ENCODE measurements around the gene PARVA.
"Not testable (repeated sequence)": the region's sequence is repeated elsewhere in the genome, so short reads cannot be mapped to it uniquely, and the experiment has no call there.

Gene PARVA

GRCh38 chr11:12508151-12508751 is 130.9 kb downstream of the PARVA start:
- no peak for DNase-seq

GRCh38 chr11:12509371-12509770 is 132.0 kb downstream of the PARVA start:
- DNase-seq, result no peak

DNA sequence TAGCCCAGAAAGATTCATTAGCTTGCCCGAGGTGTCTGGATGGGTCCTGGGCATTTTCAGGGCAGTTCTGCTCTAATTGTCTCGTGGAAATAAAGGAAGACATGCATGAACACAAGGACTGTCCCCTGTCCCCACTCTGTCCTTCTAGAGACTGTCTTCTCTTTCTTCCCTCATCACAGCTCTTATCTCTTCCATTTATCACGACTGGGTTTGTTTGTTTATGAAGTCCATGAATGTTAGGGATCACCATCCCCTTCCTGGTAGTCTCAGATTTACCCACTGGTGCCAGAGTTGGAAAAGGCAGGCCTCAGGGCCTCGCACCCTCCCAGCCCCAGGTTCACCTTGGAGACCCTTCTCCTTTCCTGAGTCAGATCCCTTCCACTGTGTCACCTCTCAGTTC is 134.8 kb downstream of the PARVA start:
- DNase-seq, result no peak

DNA sequence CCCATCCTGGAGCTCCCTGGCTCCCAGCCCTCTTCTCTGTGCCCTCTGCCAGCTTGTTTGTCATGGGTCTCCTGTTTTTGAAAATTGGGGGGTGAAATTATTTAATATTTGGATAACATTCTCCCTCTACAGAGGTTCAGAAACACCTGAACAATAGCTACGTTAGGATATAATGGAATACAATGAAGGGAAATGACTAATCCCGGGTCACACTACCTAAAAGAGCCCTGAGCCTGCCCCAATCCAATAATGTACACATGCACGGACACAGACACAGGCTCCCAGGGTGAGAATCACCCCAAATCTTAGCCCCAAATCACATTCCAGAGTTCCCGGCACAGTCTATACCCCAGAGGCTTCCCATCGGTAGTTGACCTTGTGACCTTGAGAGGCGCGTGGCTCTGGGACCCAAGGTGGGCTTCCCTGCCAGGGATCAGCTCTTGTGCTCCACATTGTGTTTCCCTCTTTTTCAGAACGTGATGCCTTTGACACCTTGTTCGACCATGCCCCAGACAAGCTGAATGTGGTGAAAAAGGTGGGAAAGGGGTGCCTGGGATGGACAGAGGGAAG is 135.5 kb downstream of the PARVA start:
- no peak for DNase-seq

GRCh38 chr11:12516387-12517105 is 139.2 kb downstream of the PARVA start:
- no peak for DNase-seq

- no peak for DNase-seq
These were observed 139.9 kb downstream of the PARVA start for GRCh38 chr11:12517306-12517705.

- no peak for DNase-seq
These were observed 140.4 kb downstream of the PARVA start for GRCh38 chr11:12517741-12518140.

- no peak for DNase-seq
These were observed 141.4 kb downstream of the PARVA start for GRCh38 chr11:12518606-12519385.

GRCh38 chr11:12520054-12520453 is 142.7 kb downstream of the PARVA start:
- DNase-seq, result no peak

DNA sequence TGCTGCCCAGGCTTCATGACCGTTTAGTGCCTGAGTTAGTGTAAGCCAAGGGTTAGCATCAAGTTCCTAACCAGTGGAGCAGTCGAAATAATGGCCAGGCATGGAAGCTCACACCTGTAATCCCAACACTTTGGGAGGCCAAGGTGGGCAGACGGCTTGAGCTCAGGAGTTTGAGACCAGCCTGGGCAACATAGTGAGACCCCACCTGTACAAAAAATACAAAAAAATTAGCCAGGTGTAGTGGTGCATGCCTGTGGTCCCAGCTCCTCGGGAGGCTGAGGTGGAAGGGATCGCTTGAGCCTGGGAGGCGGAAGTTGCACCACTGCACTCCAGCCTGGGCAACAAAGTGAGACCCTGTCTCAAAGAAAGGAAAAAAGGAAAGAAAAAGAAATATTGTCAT is 143.2 kb downstream of the PARVA start:
- DNase-seq, result not testable (repeated sequence)

GRCh38 chr11:12523180-12523924 is 146.0 kb downstream of the PARVA start:
- no peak for DNase-seq

DNA sequence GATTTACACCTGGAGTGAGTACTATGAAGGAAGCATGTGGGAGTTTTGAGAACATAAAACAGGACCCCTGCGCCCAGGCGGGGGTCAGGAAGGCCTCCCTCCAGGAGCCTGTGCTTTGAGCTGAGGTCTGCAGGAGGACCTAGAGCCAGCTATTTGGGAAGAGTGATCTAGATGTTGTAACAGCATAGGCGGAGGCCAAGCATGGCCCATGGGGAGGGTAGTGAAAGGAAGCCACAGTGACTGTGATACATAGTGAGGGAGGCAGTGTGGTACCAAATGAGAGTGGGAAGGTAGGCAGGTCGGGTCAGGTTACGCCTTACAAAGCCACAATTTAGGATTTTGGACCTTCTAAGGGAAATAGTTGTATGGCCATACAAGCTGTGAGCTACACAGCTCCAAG is 147.5 kb downstream of the PARVA start:
- DNase-seq, result no peak

GRCh38 chr11:12525466-12526055 is 148.2 kb downstream of the PARVA start:
- DNase-seq, result no peak

GRCh38 chr11:12526789-12527188 is 149.4 kb downstream of the PARVA start:
- DNase-seq, result no peak

DNA sequence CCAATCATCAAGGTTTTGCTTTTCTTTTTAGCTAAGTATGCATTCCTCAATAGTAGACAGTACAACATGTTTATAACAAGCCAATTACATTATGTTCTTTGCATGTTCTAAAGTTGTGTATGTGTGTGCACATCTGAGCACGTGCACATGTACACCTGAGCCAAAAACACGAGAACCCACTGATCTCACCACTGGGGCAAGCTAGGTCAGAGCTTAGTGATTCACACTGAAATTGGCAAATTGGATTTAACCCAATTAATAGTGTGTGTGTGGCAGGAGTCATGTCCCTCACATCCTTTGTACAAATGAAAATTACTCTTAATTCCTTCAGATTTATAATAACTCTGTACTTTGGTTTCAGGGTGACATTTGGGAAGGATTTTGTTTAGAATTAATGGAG is 151.1 kb downstream of the PARVA start:
- DNase-seq, result no peak

- DNase-seq, result no peak
These were observed 151.7 kb downstream of the PARVA start for GRCh38 chr11:12529041-12529440.

DNA sequence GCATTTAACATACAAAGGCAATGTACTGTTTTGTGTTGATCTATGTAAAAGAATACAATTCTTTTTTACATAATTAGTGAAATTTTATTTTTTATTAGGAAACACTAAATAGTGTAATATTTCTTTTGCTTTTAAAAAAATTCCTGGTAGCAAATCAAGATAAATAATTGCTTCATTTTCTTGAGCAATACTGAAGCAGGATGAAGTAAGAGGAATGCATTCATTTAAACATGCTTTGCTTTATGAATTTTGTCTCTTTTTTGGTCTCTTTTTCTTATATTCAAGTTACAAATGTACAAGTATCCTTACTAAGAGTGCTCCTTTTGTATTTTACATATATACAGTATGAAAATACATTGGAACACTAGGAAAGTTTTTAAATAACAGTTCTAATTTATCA is 152.4 kb downstream of the PARVA start:
- no peak for DNase-seq

DNA sequence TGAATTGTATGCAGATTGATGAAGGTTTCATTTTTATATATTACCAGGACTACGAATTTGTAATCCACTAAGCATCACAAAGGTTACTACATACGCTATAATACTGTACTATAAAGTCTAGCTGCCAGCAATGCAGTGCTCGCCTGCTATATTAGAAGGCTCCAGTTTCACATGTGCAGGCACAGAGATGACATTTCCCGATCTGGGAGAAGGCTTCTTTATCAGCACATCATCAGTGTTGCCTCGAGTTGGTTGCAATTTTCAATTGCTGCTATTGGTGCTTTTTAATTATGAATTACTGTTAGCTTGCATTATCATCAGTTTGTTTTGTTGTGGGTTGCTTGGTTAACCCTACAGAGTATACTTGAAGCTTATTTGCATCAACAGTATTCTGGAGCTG is 153.6 kb downstream of the PARVA start:
- DNase-seq, result no peak

DNA sequence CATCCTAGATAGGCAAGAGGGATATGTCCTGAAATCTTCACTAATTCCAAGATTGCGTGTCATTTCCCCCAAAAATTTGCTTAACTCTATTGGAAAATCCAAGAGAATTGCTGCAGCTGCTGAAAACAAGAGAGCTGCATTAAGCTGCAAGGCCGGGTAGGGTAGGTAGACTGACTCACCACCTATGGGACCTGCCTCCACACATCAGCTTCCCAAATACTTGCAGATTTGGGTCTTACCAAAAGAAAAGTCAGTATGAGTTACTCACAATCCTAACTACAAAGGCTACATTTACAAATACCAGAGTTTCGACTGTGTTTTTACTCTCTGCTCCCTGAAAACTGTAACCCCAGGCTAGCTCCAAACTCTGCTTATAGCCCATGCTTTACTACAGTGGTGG is 154.3 kb downstream of the PARVA start:
- DNase-seq, result no peak

DNA sequence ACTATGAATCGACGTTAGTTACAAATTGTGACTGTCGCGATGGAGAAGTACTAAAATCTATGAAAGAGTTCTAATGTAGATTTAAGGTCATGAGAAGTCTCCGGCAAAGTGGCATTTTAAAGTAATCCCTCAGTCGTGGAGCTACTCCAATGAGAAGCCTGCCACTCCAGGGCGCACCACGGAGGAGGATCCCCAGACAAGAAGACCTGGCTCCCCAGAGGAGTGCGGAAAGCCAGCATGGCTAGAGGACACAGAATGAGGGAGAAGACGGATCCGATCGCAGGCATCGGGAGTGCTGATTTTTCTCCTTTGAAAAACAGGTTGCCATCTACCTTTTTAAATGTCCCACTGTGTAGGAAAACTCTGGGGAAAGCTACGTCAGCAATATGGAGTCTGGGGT is 155.2 kb downstream of the PARVA start:
- DNase-seq, result no peak

DNA sequence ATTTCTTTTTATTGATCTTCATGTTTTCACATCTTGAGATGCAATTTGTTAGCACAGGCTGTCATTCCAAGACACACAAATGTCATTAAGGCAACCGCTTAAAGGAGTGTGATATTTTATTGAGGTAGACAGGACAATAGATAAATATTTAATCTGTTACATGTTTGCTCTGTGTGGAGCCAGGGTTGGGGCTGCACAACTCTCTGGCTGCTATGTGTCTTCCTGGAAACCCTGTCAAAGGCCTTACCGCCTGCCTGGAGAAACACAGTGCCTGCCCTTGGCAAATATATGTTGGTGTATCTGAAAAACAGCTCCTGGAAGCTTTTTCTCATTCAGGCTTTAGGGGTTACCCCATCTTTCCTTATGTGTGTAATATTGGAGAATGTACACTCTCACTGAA is 157.2 kb downstream of the PARVA start:
- DNase-seq, result no peak

GRCh38 chr11:12535321-12535720 is 157.9 kb downstream of the PARVA start:
- no peak for DNase-seq

- DNase-seq, result no peak
These were observed 159.2 kb downstream of the PARVA start for GRCh38 chr11:12536566-12536965.

All from GDM1 (cell line).